Tibial artery (tissue), 4 donors: ENCODE results near the gene PDE3B.

Experiments used
- DNase-seq, 2 donors: peaks; one replicate each; pipeline ENCODE4 v3.0.0-alpha.2; 2019
- H3K27ac ChIP-seq, 2 donors: fragments of 200-600 bp; sonication (generic) in 1 of 2; 1 replicate in 1 of 2; 2 replicates in 1 of 2; pipeline ENCODE4 v1.5.1; 2018 to 2019; ENCODE audit warnings: mild to moderate bottlenecking in 1 of 2
- H3K27me3 ChIP-seq, 2 donors: fragments of 200-600 bp; sonication (generic) in 1 of 2; one replicate each; pipeline versions ENCODE4 v1.5.1 to v1.6.0; 2016 to 2019
- H3K36me3 ChIP-seq, 3 donors: fragments of 200-600 bp; sonication (generic) in 2 of 3; one replicate each; pipeline ENCODE4 v1.5.1; 2016 to 2019; ENCODE audit warnings: mild to moderate bottlenecking in 2 of 3
- H3K4me1 ChIP-seq, 4 donors: fragments of 200-600 bp; sonication (generic) in 2 of 4; 1 replicate in 3 of 4; 2 replicates in 1 of 4; pipeline ENCODE4 v1.5.1; 2016 to 2019
- H3K4me3 ChIP-seq, 2 donors: fragments of 200-600 bp; sonication (generic) in 1 of 2; 1 replicate in 1 of 2; 2 replicates in 1 of 2; pipeline ENCODE4 v1.5.1; 2018 to 2019; ENCODE audit warnings: mild to moderate bottlenecking in 2 of 2
- H3K9me3 ChIP-seq, 3 donors: fragments of 200-600 bp; sonication (generic) in 1 of 3; one replicate each; pipeline ENCODE4 v1.5.1; 2016 to 2019
- CTCF ChIP-seq, 2 experiments: fragments of 200-600 bp in 1 of 2; fragments of 450-650 bp in 1 of 2; IDR thresholded peaks; one replicate each; pipeline ENCODE4 v1.5.1; 2017 to 2019; ENCODE audit warnings: antibody characterized with exemption in 2 of 2, mild to moderate bottlenecking in 1 of 2, moderate library complexity in 1 of 2
- intact Hi-C: fragments of 100-400 bp; cut with DNase I; formaldehyde crosslinking; loops from one replicate; pipeline ENCODE4 v1.15.0; 2023; ENCODE audit warnings: low total_unique reads

The PDE3B gene

DNA sequence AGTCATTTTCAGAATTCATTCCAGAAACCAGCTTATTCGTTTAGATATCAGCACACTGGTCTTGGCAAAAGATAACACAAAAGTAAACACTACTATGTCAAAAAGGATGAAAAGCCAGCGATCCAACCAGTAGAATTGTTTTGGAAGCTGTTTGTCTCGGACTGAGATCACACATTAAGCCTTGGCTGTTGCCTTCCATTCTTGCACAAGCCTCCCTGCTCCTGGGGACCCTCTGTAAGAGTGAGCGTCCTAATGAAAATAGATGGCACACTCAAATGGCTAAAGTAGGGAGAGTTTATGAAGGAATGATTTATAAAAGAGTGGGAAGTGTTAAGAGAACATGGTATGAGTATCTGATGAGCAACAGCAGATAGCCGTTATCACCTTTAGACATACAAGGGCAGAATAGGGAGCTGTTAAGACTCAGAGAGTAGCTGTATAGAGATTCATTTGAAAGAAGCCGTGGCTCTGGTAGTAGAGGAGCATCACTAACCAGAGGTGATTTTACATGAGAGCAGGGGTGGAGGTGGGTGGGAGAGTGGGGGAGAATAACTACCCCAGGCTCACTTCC lies 25.2 kb downstream of the PDE3B start:
- no peaks in the 10 kb centered on the region for H3K27me3 ChIP-seq
- TF ChIP-seq CTCF (IDR thresholded peaks at IDR 0.05) = no peak
- no peaks in the 10 kb centered on the region for H3K4me1 ChIP-seq
- no peaks in the 10 kb centered on the region for H3K9me3 ChIP-seq
- H3K36me3 ChIP-seq = no peaks in the 10 kb centered on the region
- no peak overlapping the region for H3K27ac ChIP-seq
- no peak overlapping the region for H3K4me3 ChIP-seq
- intact Hi-C loops = no loop called here
- no peak for DNase-seq

- no peak overlapping the region for H3K4me3 ChIP-seq
- TF ChIP-seq CTCF (IDR thresholded peaks at IDR 0.05) = no peak
- no peaks in the 10 kb centered on the region for H3K9me3 ChIP-seq
- no peak for DNase-seq
- H3K4me1 ChIP-seq = no peaks in the 10 kb centered on the region
- H3K36me3 ChIP-seq = no peaks in the 10 kb centered on the region
- no peak overlapping the region for H3K27ac ChIP-seq
- H3K27me3 ChIP-seq = no peaks in the 10 kb centered on the region
- intact Hi-C loops = no loop called here
Measured at GRCh38 chr11:14669499-14669898, 25.9 kb downstream of the PDE3B start.

GRCh38 chr11:14669958-14670357 lies 26.4 kb downstream of the PDE3B start:
- DNase-seq = no peak
- Histone ChIP-seq H3K4me1 (no peaks in the 10 kb centered on the region), H3K36me3 (no peaks in the 10 kb centered on the region), H3K27me3 (no peaks in the 10 kb centered on the region), H3K9me3 (no peaks in the 10 kb centered on the region), H3K4me3 (no peak overlapping the region), H3K27ac (no peak overlapping the region)
- intact Hi-C loops = no loop called here
- no peak for TF ChIP-seq CTCF (IDR thresholded peaks at IDR 0.05)

- TF ChIP-seq CTCF (IDR thresholded peaks at IDR 0.05) = no peak
- no peak overlapping the region for H3K27ac ChIP-seq
- no peaks in the 10 kb centered on the region for H3K36me3 ChIP-seq
- intact Hi-C loops = no loop called here
- no peaks in the 10 kb centered on the region for H3K9me3 ChIP-seq
- no peak overlapping the region for H3K4me3 ChIP-seq
- H3K4me1 ChIP-seq = no peaks in the 10 kb centered on the region
- no peaks in the 10 kb centered on the region for H3K27me3 ChIP-seq
- DNase-seq = no peak
Measured at GRCh38 chr11:14672635-14673034, 29.0 kb downstream of the PDE3B start.

DNA sequence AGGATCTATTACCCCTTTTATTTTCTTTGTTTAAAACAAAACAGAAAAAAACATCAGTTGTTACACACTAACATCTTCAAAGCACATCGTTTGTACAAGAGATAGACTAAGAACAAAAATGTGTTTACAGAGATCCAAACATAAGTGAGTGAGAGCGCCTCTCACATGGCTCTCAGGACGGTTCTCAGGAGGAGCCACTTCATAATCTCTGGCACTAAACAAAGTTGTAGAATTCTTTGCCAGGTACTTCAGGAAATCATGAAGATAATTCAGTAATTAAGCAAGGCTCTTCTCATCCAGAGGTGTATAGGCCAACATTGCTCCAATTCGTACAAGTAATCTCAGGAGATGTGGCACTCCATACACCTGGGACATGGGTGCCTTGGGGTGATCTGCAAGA lies 29.8 kb downstream of the PDE3B start:
- Histone ChIP-seq H3K4me3 (no peak overlapping the region), H3K4me1 (no peaks in the 10 kb centered on the region), H3K27ac (no peak overlapping the region), H3K9me3 (no peaks in the 10 kb centered on the region), H3K36me3 (no peaks in the 10 kb centered on the region), H3K27me3 (no peaks in the 10 kb centered on the region)
- no peak for DNase-seq
- TF ChIP-seq CTCF (IDR thresholded peaks at IDR 0.05) = no peak
- intact Hi-C loops = no loop called here

GRCh38 chr11:14673824-14674405 lies 30.3 kb downstream of the PDE3B start:
- Histone ChIP-seq H3K27me3 (no peaks in the 10 kb centered on the region), H3K36me3 (no peaks in the 10 kb centered on the region), H3K4me3 (no peak overlapping the region), H3K4me1 (no peaks in the 10 kb centered on the region), H3K9me3 (no peaks in the 10 kb centered on the region), H3K27ac (no peak overlapping the region)
- no peak for TF ChIP-seq CTCF (IDR thresholded peaks at IDR 0.05)
- no peak for DNase-seq
- intact Hi-C loops = no loop called here
